Measurements from ENCODE around the gene EMP1. TPM values are rescaled to one million over a fixed set of nuclear protein-coding genes. Genes with fewer than 3 reads are reported as not detected.

Gene EMP1
- total and polyA plus RNA-seq, 2 of the 8 experiments (the other 6 are each of a cell fraction or from before 2014, with no cell fraction given): 0.17 to 0.65 TPM

DNA sequence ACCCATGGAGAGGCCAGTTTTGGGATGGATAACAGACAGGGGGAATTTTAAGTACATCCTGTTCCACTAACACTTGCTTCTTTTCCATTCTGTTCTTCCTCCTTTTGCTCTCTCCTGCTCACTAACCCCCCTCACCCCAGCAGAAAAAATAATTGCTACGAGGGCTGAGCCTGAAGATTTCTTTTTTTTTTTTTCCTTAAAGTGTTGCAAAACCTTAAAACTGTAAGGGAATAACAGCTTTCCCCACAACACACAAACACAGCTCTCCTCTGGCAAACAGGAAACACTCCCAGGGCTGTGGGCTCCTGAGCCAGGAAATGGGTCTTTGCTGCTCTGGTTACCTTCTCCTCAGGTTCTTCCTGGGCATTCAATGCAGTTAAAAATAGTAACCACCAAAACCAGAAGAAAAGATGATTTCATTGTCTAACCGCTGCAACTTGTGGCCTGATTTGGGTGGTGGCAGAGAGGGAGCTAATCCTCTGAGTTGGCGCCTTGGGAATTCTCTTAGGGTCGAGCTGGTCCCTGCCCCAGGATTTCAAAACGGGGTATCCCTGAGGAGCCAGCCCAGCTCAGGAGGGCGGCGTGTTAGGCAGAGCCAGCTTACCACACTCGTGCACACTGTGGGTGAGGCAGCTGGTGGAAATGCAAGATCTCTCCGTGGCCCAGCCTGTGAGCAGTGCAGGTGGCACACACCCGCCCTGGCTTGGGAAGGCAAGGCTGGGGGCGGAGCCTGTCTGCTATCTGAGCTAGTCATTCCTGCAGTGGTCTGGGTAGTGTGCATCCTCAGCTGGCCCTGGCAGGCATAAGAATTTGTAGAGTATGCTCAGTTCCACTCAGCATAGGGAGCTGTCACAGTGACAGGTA, 17.1 kb upstream of the EMP1 start:
- Histone ChIP-seq H2BK15ac (ENCODE audit: low read length) (no peak overlapping the region), H3K79me1 (ENCODE audit: low read depth, low read length) (no peaks in the 10 kb centered on the region)
- TF ChIP-seq CTBP2 (IDR thresholded peaks at IDR 0.05; ENCODE audit: borderline replicate concordance, insufficient read depth, insufficient read length, low read length) (no peak), RBBP5 (IDR thresholded peaks at IDR 0.05; ENCODE audit: borderline replicate concordance, low read depth, low read length) (no peak), BRCA1 (IDR thresholded peaks at IDR 0.05; ENCODE audit: low read depth, low read length) (no peak), CEBPB (IDR thresholded peaks at IDR 0.05; ENCODE audit: low read depth, low read length) (no peak), TBP (IDR thresholded peaks at IDR 0.05; ENCODE audit: low read depth, low read length) (no peak), SIRT6 (IDR thresholded peaks at IDR 0.05; ENCODE audit: low read length) (no peak), KDM5A (IDR thresholded peaks at IDR 0.05; ENCODE audit: low read length) (no peak), CHD2 (IDR thresholded peaks at IDR 0.05; ENCODE audit: low read length) (no peak), TAF1 (IDR thresholded peaks at IDR 0.05; ENCODE audit: low read depth, low read length) (no peak), JUN (IDR thresholded peaks at IDR 0.05; ENCODE audit: low read depth, low read length) (no peak)
- TF ChIP-seq, protein P1, sequence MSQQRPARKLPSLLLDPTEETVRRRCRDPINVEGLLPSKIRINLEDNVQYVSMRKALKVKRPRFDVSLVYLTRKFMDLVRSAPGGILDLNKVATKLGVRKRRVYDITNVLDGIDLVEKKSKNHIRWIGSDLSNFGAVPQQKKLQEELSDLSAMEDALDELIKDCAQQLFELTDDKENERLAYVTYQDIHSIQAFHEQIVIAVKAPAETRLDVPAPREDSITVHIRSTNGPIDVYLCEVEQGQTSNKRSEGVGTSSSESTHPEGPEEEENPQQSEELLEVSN (IDR thresholded peaks at IDR 0.05): no peak

More for the DNA sequence above, 17.1 kb upstream of the EMP1 start:
- Histone ChIP-seq H2AFZ (ENCODE audit: low read length) (peak overlapping the region; percentile 99), H3K79me2 (ENCODE audit: control insufficient read depth in 1 of 2, insufficient read depth in 2 of 2, low read length in 2 of 2) (no peaks in the 10 kb centered on the region), H3K14ac (ENCODE audit: insufficient read length) (no peak overlapping the region), H4K8ac (ENCODE audit: extremely low read depth, insufficient read depth, low read length) (peak overlapping the region; percentile 84; the same call in 1 of the 2 replicates), H3K9ac (replicated peaks in 1 of 4; ENCODE audit: extremely low read depth in 1 of 4, low read depth in 3 of 4, low read length in 3 of 4) (no peak overlapping the region), H2BK120ac (replicated peaks; ENCODE audit: low read depth, low read length) (peak overlapping the region; percentile 65), H4K20me1 (replicated peaks in 1 of 2; ENCODE audit: control insufficient read depth in 1 of 2, insufficient read depth in 2 of 2, low read length in 2 of 2) (no peaks in the 10 kb centered on the region), H3K27me3 (replicated peaks in 1 of 4; ENCODE audit: control insufficient read depth in 3 of 4, extremely low read depth in 1 of 4, insufficient read depth in 3 of 4, low read length in 3 of 4) (no peaks in the 10 kb centered on the region; a peak in 1 of 7 replicates), H3K4me3 (ENCODE audit: extremely low read depth in 1 of 4, insufficient read depth in 2 of 4, low read depth in 3 of 4, low read length in 4 of 4) (peak overlapping the region in 3 of 4 experiments; percentile 14 to 37 (median 26); a peak in 4 of 8 replicates), H3K56ac (replicated peaks; ENCODE audit: insufficient read length, low read depth, low read length) (no peak overlapping the region), H3K23ac (ENCODE audit: insufficient read length) (no peak overlapping the region), H2BK12ac (ENCODE audit: low read depth, low read length) (peak overlapping the region; percentile 86; the same call in 1 of the 2 replicates), H3K4me2 (ENCODE audit: insufficient read depth in 1 of 2, low read depth in 2 of 2, low read length in 2 of 2) (peak overlapping the region; percentile 66), H2BK5ac (ENCODE audit: low read depth, low read length) (peak overlapping the region; percentile 58; the same call in 1 of the 2 replicates), H2BK20ac (ENCODE audit: low read length) (no peak overlapping the region), H3K4ac (replicated peaks; ENCODE audit: insufficient read length, low read depth, low read length) (no peak overlapping the region), H3K23me2 (ENCODE audit: low read depth, low read length) (no peaks in the 10 kb centered on the region), H4K5ac (ENCODE audit: insufficient read length, low read depth, low read length) (peak overlapping the region; percentile 51), H3K27ac (ENCODE audit: low read depth, low read length) (no peak overlapping the region), H3K18ac (ENCODE audit: extremely low read depth, low read length) (peak overlapping the region; percentile 62), H4K91ac (replicated peaks; ENCODE audit: insufficient read length, low read length) (peak overlapping the region; percentile 91), H2AK5ac (ENCODE audit: low read depth, low read length) (no peak overlapping the region), H3K4me1 (replicated peaks in 1 of 4; ENCODE audit: control insufficient read depth in 3 of 4, insufficient read depth in 4 of 4, low read length in 3 of 4) (peaks cover 0 to 11% (median 4%) of the 10 kb centered on the region in 4 experiments; a peak in 6 of 7 replicates), H3K36me3 (ENCODE audit: control insufficient read depth in 2 of 4, insufficient read depth in 4 of 4, low read length in 3 of 4) (no peaks in the 10 kb centered on the region), H3K9me3 (ENCODE audit: insufficient read depth in 2 of 2, low read depth in 1 of 2, low read length in 1 of 2) (no peaks in the 10 kb centered on the region)
- POLR2A ChIA-PET (ENCODE audit: partially characterized antibody): interaction anchor here (0.6 to 0.7 kb wide), 2 partner anchors 99 to 200 kb away, joined by 3 to 4 read pairs; no protein-coding TSS in a partner anchor
- 37% methylated on average over 11 of the region's 11 CpGs; no CpG with 5 or more reads in 1 of the 2 experiments for WGBS, 2 experiments (ENCODE audit: extremely low coverage in 1 of 2, insufficient coverage in 1 of 2, insufficient read length in 1 of 2, insufficient replicate concordance in 2 of 2, low coverage in 1 of 2, low lambda C conversion rate in 2 of 2, missing lambda C conversion rate in 1 of 2)
- FAIRE-seq (no peak), DNase-seq (ENCODE audit: low read depth in 1 of 2, low spot score in 2 of 2) (peak in 1 of 2 experiments; percentile 80)
- CTCF ChIA-PET (ENCODE audit: partially characterized antibody): interaction anchor here (0.6 to 2.7 kb wide), 14 partner anchors 14 to 263 kb away, joined by 3 to 12 read pairs (median 4); partner anchors contain the start of genes EMP1 and GSG1

Data from H1 (cell line).